GM12864 (cell line): ENCODE results near the gene PYGM.

ENCODE experiments used
- DNase-seq: peaks from one replicate; pipeline ENCODE4 v3.0.0-alpha.2; 2011; ENCODE audit warnings: low read depth
- H3K4me3 ChIP-seq: 2 replicates; pipeline ENCODE4 v1.5.1; 2011; ENCODE audit warnings: mild to moderate bottlenecking, low read depth, low read length, control low read depth
- TF ChIP-seq, protein P1 (sequence below): IDR thresholded peaks from 2 replicates; pipeline ENCODE4 v1.5.1; 2011; ENCODE audit warnings: low read depth, mild to moderate bottlenecking, moderate library complexity, low read length, control low read depth, inconsistent platforms; ENCODE audit errors: missing control alignments

PYGM gene

DNA sequence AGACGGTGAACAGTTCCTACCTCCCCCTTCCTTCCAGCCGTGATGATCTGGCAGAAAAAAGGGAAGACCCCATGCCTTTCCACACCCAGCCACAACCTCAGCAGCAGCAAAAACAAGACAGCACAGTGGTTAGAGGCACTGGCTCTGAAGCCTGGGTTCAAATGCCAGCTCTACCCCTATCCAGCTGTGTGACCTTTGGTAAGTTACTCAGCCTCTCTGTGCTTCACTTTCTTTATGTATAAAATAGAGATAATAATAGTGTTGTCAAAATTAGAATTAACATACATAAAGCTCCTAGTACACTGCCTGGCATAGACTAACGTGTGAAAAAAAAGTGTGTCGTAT lies 41.0 kb downstream of the PYGM start:
- TF ChIP-seq, protein P1, sequence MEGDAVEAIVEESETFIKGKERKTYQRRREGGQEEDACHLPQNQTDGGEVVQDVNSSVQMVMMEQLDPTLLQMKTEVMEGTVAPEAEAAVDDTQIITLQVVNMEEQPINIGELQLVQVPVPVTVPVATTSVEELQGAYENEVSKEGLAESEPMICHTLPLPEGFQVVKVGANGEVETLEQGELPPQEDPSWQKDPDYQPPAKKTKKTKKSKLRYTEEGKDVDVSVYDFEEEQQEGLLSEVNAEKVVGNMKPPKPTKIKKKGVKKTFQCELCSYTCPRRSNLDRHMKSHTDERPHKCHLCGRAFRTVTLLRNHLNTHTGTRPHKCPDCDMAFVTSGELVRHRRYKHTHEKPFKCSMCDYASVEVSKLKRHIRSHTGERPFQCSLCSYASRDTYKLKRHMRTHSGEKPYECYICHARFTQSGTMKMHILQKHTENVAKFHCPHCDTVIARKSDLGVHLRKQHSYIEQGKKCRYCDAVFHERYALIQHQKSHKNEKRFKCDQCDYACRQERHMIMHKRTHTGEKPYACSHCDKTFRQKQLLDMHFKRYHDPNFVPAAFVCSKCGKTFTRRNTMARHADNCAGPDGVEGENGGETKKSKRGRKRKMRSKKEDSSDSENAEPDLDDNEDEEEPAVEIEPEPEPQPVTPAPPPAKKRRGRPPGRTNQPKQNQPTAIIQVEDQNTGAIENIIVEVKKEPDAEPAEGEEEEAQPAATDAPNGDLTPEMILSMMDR, result no peak
- no peak overlapping the region for H3K4me3 ChIP-seq
- DNase-seq, result no peak

DNA sequence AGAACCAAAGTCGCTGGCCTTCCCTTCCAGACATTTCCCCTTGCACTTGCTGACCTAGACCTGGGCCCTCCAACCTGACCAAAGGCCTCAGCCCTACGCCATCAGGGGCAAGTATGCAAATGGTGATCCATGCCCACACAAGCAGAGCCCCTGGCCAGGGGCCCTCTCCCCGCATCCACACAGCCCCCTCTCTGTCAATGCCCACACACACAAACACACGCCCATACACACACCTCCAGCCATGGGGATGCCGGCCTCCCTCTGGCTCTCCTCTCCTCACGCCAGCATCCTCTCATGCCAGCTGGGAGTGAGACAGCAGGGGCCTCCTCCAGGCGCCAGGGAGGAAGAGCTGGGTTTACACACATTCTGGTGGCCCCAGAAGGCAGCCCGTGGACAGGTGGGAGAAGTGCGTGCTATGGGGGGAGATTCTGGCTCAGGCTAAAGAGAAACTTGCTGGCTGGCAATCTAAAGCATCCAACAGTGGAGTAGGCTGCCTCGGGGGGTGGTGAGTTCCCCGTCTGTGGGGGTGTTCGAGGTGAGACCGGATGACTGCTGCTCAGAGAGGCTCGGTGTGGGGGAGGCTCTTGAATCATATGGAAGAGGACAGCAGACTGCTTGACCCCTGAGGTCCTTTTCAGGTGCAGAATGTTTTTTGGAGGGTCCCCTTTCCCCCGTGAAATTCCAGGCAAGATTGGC lies 41.5 kb downstream of the PYGM start:
- DNase-seq, result no peak
- TF ChIP-seq, protein P1, result no peak
- H3K4me3 ChIP-seq, result no peak overlapping the region

DNA sequence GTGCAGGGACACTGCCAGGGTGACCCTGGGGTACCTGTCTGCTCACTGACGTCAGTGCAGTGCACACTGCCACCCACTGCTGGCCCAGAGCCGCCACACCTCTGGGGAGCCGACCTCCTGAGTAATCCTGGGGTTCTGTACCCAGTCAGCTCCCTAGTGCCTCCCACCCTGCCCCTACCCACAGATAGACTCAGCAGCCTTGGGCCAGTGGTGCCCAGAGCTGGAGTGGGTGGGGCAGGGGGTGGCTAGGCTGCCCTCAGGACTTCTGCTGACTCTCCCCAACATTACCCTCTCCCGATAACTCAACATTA lies 42.6 kb downstream of the PYGM start:
- no peak overlapping the region for H3K4me3 ChIP-seq
- TF ChIP-seq, protein P1, result no peak
- no peak for DNase-seq

DNA sequence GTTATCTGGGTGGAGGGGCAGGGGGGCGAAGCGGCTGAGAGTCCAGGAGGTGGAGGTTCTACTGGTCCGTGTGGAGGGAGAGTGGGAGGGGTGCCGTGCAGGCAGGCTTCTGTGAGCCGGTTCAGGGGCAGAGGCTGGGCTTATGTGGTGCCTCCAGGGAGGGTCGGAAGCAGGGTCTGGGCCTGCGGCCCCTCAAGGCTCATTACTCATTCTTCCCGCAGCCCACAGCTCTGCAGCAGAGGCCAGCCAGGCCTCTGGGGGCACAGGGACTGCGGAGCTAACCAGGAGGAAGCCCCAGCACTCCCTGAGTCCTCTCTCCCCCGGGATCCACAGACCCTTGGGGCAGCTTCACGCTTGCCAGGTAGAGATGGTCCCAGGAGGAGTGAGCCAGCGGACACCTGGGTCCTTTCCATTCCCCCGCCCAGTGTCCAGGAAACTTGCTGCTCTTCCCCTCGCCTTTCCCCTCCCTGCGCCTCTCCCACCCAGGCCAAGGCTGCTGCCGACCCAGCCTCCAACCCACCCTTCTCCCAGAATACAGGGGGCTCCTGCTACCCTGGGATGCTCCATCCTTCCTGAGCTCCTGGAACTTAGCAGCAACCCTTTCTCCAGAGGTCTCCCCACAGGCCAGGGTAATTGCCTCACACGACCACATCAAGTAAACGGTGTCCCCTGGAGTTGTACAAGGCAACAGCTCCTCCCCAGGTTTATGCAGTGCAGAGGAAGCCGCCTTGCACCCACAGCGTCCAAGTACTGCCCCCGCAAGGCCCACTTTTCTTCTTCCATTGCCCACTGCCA lies 43.1 kb downstream of the PYGM start:
- DNase-seq, result no peak
- H3K4me3 ChIP-seq, result no peak overlapping the region
- TF ChIP-seq, protein P1, result no peak

DNA sequence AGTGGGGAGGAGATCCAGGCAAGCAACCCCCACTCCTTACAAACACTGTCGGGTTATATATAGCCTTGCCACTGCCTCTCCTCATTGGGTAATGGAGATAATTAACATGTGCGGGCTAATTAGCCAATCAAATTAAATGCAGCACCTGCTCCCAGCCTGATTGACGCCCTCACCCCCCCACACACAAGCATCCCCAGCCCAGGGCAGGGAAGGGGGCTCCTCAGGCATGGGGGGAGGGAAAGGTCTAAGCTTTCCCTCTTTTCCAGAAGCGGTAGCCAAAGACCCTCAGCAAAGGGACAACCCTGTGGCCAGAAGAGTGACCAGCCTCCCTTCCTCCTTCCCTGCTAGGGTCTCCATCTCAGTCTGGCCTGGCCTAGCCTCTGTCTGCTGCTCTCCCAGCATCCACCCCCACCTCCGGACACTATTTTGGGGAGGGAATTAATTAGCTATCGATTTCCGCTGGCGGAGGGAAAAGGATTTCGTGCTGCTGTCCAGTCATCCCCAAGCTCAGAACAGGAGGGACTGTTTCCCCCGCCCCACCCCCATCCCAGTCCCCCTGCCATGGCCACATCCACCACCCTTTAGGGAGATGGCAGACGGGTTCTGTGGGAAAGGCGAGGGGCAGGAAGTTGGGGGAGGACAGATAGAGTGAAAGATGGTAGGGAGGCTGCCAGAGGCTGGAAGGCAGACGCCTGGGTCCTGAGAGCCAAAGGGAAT lies 43.9 kb downstream of the PYGM start:
- no peak for DNase-seq
- H3K4me3 ChIP-seq, result no peak overlapping the region
- TF ChIP-seq, protein P1, result no peak

DNA sequence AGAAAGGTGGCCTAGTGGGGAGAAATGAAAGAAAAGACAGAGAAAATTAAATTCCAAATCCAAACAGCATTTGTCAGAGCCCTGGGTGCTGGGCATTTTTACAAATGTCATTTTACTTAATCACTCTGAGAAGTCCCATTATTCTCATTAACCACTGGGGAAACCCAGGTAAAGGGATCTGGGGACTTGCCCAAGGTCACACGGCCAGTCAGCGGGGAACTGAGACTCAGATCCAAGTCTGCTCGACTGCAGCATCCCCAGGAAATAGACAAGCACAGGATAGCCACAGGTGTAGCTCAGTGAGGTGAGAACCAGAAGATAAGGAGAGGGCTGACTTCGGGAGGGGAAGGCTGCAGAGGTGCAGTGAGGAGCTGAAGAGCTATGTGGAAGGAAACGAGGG lies 44.7 kb downstream of the PYGM start:
- no peak overlapping the region for H3K4me3 ChIP-seq
- TF ChIP-seq, protein P1, result no peak
- no peak for DNase-seq
